Measurements from ENCODE around the gene SOX8.

Gene SOX8

DNA sequence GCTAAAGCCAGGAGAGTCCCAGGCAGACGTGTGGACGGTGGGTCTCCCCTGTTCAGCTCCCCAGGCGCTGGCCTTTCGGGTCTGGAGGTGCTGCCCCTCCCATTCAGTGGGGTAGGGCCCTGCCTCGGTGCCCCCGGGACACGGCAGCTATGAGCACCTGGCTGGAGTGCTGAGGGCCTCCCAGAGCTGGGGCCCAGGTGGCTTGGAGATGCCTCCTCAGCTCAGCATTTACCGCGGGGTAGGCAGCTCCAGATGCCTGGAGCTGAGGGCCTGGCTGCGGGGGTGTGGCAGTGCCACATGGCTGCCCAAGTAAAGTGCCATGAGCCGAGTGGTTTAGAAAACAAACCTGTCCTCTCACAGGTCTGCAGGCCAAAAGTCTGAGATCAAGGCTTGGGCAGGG is 19.5 kb downstream of the SOX8 start:
- POLR2A ChIA-PET = no interaction called here
- TF ChIP-seq SALL2 (tag by site-specific recombination; IDR thresholded peaks at IDR 0.05; ENCODE audit: borderline replicate concordance) = no peak
- TF ChIP-seq, protein P1, sequence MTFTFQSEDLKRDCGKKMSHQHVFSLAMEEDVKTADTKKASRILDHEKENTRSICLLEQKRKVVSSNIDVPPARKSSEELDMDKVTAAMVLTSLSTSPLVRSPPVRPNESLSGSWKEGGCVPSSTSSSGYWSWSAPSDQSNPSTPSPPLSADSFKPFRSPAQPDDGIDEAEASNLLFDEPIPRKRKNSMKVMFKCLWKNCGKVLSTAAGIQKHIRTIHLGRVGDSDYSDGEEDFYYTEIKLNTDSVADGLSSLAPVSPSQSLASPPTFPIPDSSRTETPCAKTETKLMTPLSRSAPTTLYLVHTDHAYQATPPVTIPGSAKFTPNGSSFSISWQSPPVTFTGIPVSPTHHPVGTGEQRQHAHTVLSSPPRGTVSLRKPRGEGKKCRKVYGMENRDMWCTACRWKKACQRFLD (tag by site-specific recombination; IDR thresholded peaks at IDR 0.05) = no peak
- no peak for TF ChIP-seq ZNF132 (tag by site-specific recombination; IDR thresholded peaks at IDR 0.05; ENCODE audit: borderline replicate concordance)
- no peak for TF ChIP-seq SP7 (tag by site-specific recombination; IDR thresholded peaks at IDR 0.05)
- no peak for TF ChIP-seq ZNF830 (tag by site-specific recombination; IDR thresholded peaks at IDR 0.05; ENCODE audit: low read depth)
- TF ChIP-seq ZNF776 (tag by site-specific recombination; IDR thresholded peaks at IDR 0.05; ENCODE audit: borderline replicate concordance) = no peak
- no peak for TF ChIP-seq ZNF274 (IDR thresholded peaks at IDR 0.05; ENCODE audit: low read length)
- TF ChIP-seq ZNF274 (tag by site-specific recombination; IDR thresholded peaks at IDR 0.05; ENCODE audit: borderline replicate concordance) = no peak
- TF ChIP-seq ZNF555 (tag by site-specific recombination; conservative IDR thresholded peaks at IDR 0.05) = no peak
- no peak for TF ChIP-seq ZNF658 (tag by site-specific recombination; IDR thresholded peaks at IDR 0.05)
- TF ChIP-seq ZNF677 (tag by site-specific recombination; IDR thresholded peaks at IDR 0.05) = no peak
- no peaks in the 10 kb centered on the region for H3K9me3 ChIP-seq (ENCODE audit: control insufficient read depth, insufficient read depth, low read depth, low read length)
- H3K36me3 ChIP-seq (ENCODE audit: control insufficient read depth in 2 of 2, insufficient read depth in 1 of 2, low read length in 2 of 2) = no peaks in the 10 kb centered on the region
- CTCF ChIA-PET = no interaction called here
- H3K4me3 ChIP-seq (ENCODE audit: low read depth, low read length) = no peak overlapping the region
- H3K27ac ChIP-seq (ENCODE audit: extremely low read depth, low read depth, low read length) = no peak overlapping the region
- no peaks in the 10 kb centered on the region for H3K4me1 ChIP-seq (ENCODE audit: control insufficient read depth, insufficient read depth, low read length)

DNA sequence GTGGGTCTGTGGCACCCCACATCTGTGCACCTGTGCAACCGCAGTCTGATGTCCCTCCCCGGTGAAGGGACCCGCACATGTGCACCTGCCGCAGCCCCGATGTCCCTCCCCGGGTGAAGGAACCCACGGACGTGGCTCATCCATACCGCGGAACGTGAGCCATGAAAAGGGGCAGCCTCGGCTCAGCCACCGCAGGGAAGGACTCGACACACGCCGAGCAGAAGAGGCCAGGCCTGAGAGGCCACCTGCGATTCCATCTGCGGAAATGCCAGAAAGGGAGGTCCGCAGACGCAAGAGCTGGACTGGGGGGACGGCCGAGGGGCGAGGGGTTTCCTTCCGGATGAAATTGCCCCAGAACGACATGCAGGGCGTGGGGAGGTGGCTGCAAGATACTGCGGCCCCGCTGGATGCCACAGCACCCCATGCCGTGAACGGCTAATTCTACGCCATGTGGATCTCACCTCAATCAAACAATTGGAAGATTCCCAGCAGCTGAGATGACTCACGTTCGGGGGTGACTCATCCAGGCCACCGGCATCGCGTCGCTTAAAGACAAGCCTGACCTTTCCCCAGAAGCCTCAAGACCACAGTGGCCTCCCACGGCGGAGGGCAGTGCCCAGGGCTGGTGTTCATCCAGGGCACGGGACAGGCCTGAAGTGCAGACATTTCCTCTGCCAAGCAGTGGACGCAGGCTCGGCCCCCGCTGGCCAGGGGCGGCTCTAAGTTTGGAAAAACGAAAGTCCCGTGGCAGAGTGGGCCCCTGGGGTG is 21.0 kb downstream of the SOX8 start:
- no peak overlapping the region for H3K4me3 ChIP-seq (ENCODE audit: low read depth, low read length)
- CTCF ChIA-PET = interaction anchor here (0.6 to 1.0 kb wide), 3 partner anchors 52 to 55 kb away, joined by 3 to 4 read pairs (median 3); no protein-coding TSS in a partner anchor
- no peak overlapping the region for H3K27ac ChIP-seq (ENCODE audit: extremely low read depth, low read depth, low read length)
- H3K4me1 ChIP-seq (ENCODE audit: control insufficient read depth, insufficient read depth, low read length) = no peaks in the 10 kb centered on the region
- no peaks in the 10 kb centered on the region for H3K9me3 ChIP-seq (ENCODE audit: control insufficient read depth, insufficient read depth, low read depth, low read length)
- no peaks in the 10 kb centered on the region for H3K36me3 ChIP-seq (ENCODE audit: control insufficient read depth in 2 of 2, insufficient read depth in 1 of 2, low read length in 2 of 2)
- POLR2A ChIA-PET = no interaction called here
- TF ChIP-seq, protein P2, sequence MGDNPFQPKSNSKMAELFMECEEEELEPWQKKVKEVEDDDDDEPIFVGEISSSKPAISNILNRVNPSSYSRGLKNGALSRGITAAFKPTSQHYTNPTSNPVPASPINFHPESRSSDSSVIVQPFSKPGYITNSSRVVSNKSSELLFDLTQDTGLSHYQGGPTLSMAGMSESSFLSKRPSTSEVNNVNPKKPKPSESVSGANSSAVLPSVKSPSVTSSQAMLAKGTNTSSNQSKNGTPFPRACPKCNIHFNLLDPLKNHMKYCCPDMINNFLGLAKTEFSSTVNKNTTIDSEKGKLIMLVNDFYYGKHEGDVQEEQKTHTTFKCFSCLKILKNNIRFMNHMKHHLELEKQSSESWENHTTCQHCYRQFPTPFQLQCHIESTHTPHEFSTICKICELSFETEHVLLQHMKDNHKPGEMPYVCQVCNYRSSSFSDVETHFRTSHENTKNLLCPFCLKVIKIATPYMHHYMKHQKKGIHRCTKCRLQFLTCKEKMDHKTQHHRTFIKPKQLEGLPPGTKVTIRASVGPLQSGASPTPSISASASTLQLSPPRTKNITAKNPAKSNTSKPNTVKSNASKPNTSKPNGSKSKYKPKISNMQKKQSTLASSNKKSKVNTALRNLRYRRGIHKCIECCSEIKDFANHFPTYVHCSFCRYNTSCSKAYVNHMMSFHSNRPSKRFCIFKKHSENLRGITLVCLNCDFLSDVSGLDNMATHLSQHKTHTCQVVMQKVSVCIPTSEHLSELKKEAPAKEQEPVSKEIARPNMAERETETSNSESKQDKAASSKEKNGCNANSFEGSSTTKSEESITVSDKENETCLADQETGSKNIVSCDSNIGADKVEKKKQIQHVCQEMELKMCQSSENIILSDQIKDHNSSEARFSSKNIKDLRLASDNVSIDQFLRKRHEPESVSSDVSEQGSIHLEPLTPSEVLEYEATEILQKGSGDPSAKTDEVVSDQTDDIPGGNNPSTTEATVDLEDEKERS (tag by site-specific recombination; IDR thresholded peaks at IDR 0.05) = no peak; the same call in 1 of the 2 replicates
- TF ChIP-seq IKZF3 (tag by site-specific recombination; IDR thresholded peaks at IDR 0.05) (0 out of 2 replicates have a peak, but pooled peaks have one; percentile 26), SCRT2 (tag by site-specific recombination; IDR thresholded peaks at IDR 0.05) (peak; percentile 49; the same call in 1 of the 2 replicates), GLI2 (tag by site-specific recombination; IDR thresholded peaks at IDR 0.05; ENCODE audit: borderline replicate concordance, low read depth) (no peak), ZNF2 (tag by site-specific recombination; IDR thresholded peaks at IDR 0.05) (peak; percentile 25; the same call in 1 of the 2 replicates), ZNF341 (tag by site-specific recombination; IDR thresholded peaks at IDR 0.05; ENCODE audit: low read depth) (no peak), ZNF629 (tag by site-specific recombination; IDR thresholded peaks at IDR 0.05) (peak; percentile 79), ZNF394 (tag by site-specific recombination; IDR thresholded peaks at IDR 0.05; ENCODE audit: borderline replicate concordance) (no peak), GLIS2 (tag by site-specific recombination; IDR thresholded peaks at IDR 0.05) (peak; percentile 63), SP3 (tag by site-specific recombination; IDR thresholded peaks at IDR 0.05) (no peak), ZBTB17 (tag by site-specific recombination; IDR thresholded peaks at IDR 0.05) (peak; percentile 37; the same call in 1 of the 2 replicates), ZBTB48 (tag by site-specific recombination; IDR thresholded peaks at IDR 0.05) (no peak)
- TF ChIP-seq, protein P3, sequence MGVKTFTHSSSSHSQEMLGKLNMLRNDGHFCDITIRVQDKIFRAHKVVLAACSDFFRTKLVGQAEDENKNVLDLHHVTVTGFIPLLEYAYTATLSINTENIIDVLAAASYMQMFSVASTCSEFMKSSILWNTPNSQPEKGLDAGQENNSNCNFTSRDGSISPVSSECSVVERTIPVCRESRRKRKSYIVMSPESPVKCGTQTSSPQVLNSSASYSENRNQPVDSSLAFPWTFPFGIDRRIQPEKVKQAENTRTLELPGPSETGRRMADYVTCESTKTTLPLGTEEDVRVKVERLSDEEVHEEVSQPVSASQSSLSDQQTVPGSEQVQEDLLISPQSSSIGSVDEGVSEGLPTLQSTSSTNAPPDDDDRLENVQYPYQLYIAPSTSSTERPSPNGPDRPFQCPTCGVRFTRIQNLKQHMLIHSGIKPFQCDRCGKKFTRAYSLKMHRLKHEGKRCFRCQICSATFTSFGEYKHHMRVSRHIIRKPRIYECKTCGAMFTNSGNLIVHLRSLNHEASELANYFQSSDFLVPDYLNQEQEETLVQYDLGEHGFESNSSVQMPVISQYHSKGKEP (tag by site-specific recombination; IDR thresholded peaks at IDR 0.05) = no peak
- TF ChIP-seq, protein P4, sequence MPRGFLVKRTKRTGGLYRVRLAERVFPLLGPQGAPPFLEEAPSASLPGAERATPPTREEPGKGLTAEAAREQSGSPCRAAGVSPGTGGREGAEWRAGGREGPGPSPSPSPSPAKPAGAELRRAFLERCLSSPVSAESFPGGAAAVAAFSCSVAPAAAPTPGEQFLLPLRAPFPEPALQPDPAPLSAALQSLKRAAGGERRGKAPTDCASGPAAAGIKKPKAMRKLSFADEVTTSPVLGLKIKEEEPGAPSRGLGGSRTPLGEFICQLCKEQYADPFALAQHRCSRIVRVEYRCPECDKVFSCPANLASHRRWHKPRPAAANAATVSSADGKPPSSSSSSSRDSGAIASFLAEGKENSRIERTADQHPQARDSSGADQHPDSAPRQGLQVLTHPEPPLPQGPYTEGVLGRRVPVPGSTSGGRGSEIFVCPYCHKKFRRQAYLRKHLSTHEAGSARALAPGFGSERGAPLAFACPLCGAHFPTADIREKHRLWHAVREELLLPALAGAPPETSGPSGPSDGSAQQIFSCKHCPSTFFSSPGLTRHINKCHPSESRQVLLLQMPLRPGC (tag by site-specific recombination; IDR thresholded peaks at IDR 0.05) = peak; percentile 66
- TF ChIP-seq, protein P5, sequence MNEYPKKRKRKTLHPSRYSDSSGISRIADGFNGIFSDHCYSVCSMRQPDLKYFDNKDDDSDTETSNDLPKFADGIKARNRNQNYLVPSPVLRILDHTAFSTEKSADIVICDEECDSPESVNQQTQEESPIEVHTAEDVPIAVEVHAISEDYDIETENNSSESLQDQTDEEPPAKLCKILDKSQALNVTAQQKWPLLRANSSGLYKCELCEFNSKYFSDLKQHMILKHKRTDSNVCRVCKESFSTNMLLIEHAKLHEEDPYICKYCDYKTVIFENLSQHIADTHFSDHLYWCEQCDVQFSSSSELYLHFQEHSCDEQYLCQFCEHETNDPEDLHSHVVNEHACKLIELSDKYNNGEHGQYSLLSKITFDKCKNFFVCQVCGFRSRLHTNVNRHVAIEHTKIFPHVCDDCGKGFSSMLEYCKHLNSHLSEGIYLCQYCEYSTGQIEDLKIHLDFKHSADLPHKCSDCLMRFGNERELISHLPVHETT (tag by site-specific recombination; IDR thresholded peaks at IDR 0.05) = peak; percentile 61; the same call in 1 of the 2 replicates

Measured in HEK293 (cell line).